HS-5 (cell line): ENCODE data around the gene LGI1.
"Not testable (repeated sequence)": the region's sequence is repeated elsewhere in the genome, so short reads cannot be mapped to it uniquely, and the experiment has no call there.

Experiments used
- DNase-seq: peaks from one replicate; pipeline ENCODE4 v3.0.0-alpha.2; 2012; ENCODE audit warnings: low read depth

LGI1 gene

GRCh38 chr10:93807371-93807770, 49.6 kb downstream of the LGI1 start:
- no peak for DNase-seq

- DNase-seq, result no peak
These were observed 55.1 kb downstream of the LGI1 start for GRCh38 chr10:93812659-93813338.

GRCh38 chr10:93813507-93814465, 56.0 kb downstream of the LGI1 start:
- no peak for DNase-seq

- DNase-seq, result no peak
These were observed 57.8 kb downstream of the LGI1 start for GRCh38 chr10:93815304-93816096.

- no peak for DNase-seq
These were observed 58.5 kb downstream of the LGI1 start for GRCh38 chr10:93816123-93816747.

- no peak for DNase-seq
These were observed 60.4 kb downstream of the LGI1 start for GRCh38 chr10:93818086-93818485.

GRCh38 chr10:93819520-93819919, 61.8 kb downstream of the LGI1 start:
- DNase-seq, result no peak

GRCh38 chr10:93820434-93820833, 62.7 kb downstream of the LGI1 start:
- DNase-seq, result no peak

GRCh38 chr10:93821051-93821772, 63.5 kb downstream of the LGI1 start:
- DNase-seq, result no peak

- no peak for DNase-seq
These were observed 68.6 kb downstream of the LGI1 start for GRCh38 chr10:93826355-93826754.

- no peak for DNase-seq
These were observed 69.5 kb downstream of the LGI1 start for GRCh38 chr10:93827056-93827804.

GRCh38 chr10:93831065-93831464, 73.3 kb downstream of the LGI1 start:
- DNase-seq, result not testable (repeated sequence)

GRCh38 chr10:93835770-93836169, 78.0 kb downstream of the LGI1 start:
- DNase-seq, result no peak

- DNase-seq, result no peak
These were observed 80.1 kb downstream of the LGI1 start for GRCh38 chr10:93837822-93838221.

GRCh38 chr10:93838278-93838677, 80.5 kb downstream of the LGI1 start:
- no peak for DNase-seq

- no peak for DNase-seq
These were observed 84.2 kb downstream of the LGI1 start for GRCh38 chr10:93841961-93842360.

- DNase-seq, result no peak
These were observed 87.4 kb downstream of the LGI1 start for GRCh38 chr10:93844979-93845626.
